ENCODE data around the gene BCL7C. TPM values are rescaled to one million over a fixed set of nuclear protein-coding genes. Genes with fewer than 3 reads are reported as not detected.

Gene BCL7C
- total and polyA plus RNA-seq, 2 of the 4 experiments (the other 2 are of a cell fraction), result 32.3 to 34.9 TPM

- peak within 1 kb of the TSS; percentile 94; the same call in 2 of the 3 replicates for H2BK15ac ChIP-seq (ENCODE audit: low read depth, low read length)
- peak within 1 kb of the TSS; percentile 94 for H3K14ac ChIP-seq (replicated peaks; ENCODE audit: low read depth, low read length)
- H3K79me1 ChIP-seq (ENCODE audit: low read depth in 1 of 2, low read length in 2 of 2), result peaks cover 4 to 45% of the 10 kb centered on the region in 2 experiments; a peak in 2 of 4 replicates
- WGBS, 2 experiments (ENCODE audit: extremely low coverage in 2 of 2, insufficient read length in 1 of 2), result no CpG with 5 or more reads among the region's 31 CpGs
- no peak for ATAC-seq (ENCODE audit: low read depth)
- H3K4me3 ChIP-seq (ENCODE audit: insufficient read depth, low read depth, low read length), result peak within 1 kb of the TSS; percentile 59
- dilution Hi-C loops (cut with HindIII; ENCODE audit: low sequenced_read_pairs, unreplicated experiment) (no loop called here), intact Hi-C loops (cut with micrococcal nuclease) (loop anchor here (5.0 kb wide), 2 partner anchors 161 to 226 kb away; partner anchors contain the start of genes CFAP119, RNF40 and SRCAP), in situ Hi-C loops (cut with MboI; ENCODE audit: low sequenced_read_pairs) (no loop called here)
- H3K56ac ChIP-seq (ENCODE audit: extremely low read depth, insufficient read depth, low read length), result peak within 1 kb of the TSS; percentile 92
- peak within 1 kb of the TSS; percentile 96 for H4K5ac ChIP-seq (ENCODE audit: low read depth, low read length)
- peak within 1 kb of the TSS; percentile 98 for H4K91ac ChIP-seq (ENCODE audit: insufficient read depth, low read depth, low read length)
- peak within 1 kb of the TSS; percentile 65 for H2BK20ac ChIP-seq (ENCODE audit: low read depth, low read length)
- peak within 1 kb of the TSS; percentile 88 for H3K18ac ChIP-seq (ENCODE audit: low read depth, low read length)
- H3K27ac ChIP-seq (ENCODE audit: insufficient read depth, low read length), result peak within 1 kb of the TSS; percentile 94
- CTCF ChIA-PET, result interaction anchor here (1.1 kb wide), 1 partner anchor 18 kb away, joined by 4 read pairs; no protein-coding TSS in a partner anchor
- H2AK9ac ChIP-seq (replicated peaks; ENCODE audit: low read depth, low read length, poor library complexity), result peak within 1 kb of the TSS; percentile 98
- no TSS peak for BruUV-seq (replicated peaks)
- H3K23ac ChIP-seq (ENCODE audit: low read depth, low read length), result peak within 1 kb of the TSS; percentile 87
- peak within 1 kb of the TSS; percentile 83 to 99 for H4K8ac ChIP-seq (ENCODE audit: low read depth in 2 of 2, low read length in 2 of 2)
- POLR2A ChIA-PET (ENCODE audit: unreplicated experiment), result interaction anchor here (0.6 to 1.0 kb wide), 4 partner anchors 22 to 239 kb away, joined by 3 to 5 read pairs (median 4); no protein-coding TSS in a partner anchor
- H2AK5ac ChIP-seq (ENCODE audit: low read depth, low read length), result peak within 1 kb of the TSS; percentile 100
- peak within 1 kb of the TSS; percentile 77 for H3K9ac ChIP-seq (ENCODE audit: low read depth, low read length)
- peak within 1 kb of the TSS; percentile 99 for H2AFZ ChIP-seq (replicated peaks; ENCODE audit: low read length, poor library complexity)
- no peaks in the 10 kb centered on the region for H3K9me1 ChIP-seq (ENCODE audit: insufficient read depth, low read length)
- peak within 1 kb of the TSS; percentile 97 for H2BK5ac ChIP-seq (ENCODE audit: low read depth, low read length, poor library complexity, severe bottlenecking)
- peaks cover 2% of the 10 kb centered on the region; the same call in 1 of the 2 replicates for H3K4me1 ChIP-seq (ENCODE audit: control insufficient read depth, insufficient read depth, low read length)
- no peaks in the 10 kb centered on the region for H3K27me3 ChIP-seq (ENCODE audit: control insufficient read depth, insufficient read depth, low read length)
- H3K4me2 ChIP-seq (ENCODE audit: low read depth, low read length), result peak within 1 kb of the TSS; percentile 83
- DNase-seq, result no peak
- H3K9me3 ChIP-seq (ENCODE audit: control insufficient read depth, insufficient read depth, low read length), result no peaks in the 10 kb centered on the region
- peak within 1 kb of the TSS; percentile 98 for H3K4ac ChIP-seq (ENCODE audit: low read depth, low read length)
- peaks cover 4% of the 10 kb centered on the region; the same call in 1 of the 2 replicates for H4K20me1 ChIP-seq (ENCODE audit: insufficient read depth, low read length)
- H2BK120ac ChIP-seq (ENCODE audit: low read depth, low read length), result peak within 1 kb of the TSS; percentile 92
- peaks cover 12% of the 10 kb centered on the region; the same call in 1 of the 2 replicates for H3K36me3 ChIP-seq (ENCODE audit: control insufficient read depth, insufficient read depth, low read length)
- TF ChIP-seq RCOR1 (IDR thresholded peaks at IDR 0.05; ENCODE audit: insufficient replicate concordance, low read length) (no peak), FOS (IDR thresholded peaks at IDR 0.05; ENCODE audit: low read depth, low read length) (no peak), RFX5 (IDR thresholded peaks at IDR 0.05; ENCODE audit: low read depth, low read length) (no peak)
Measured at GRCh38 chr16:30923554-30924075, 29.7 kb upstream of the BCL7C start, which contains the start of gene FBXL19. Gene FBXL19 (plus strand): TSS chr16:30923572. CDS start chr16:30925755, 2,183 bp downstream.
